Stomach (tissue), 4 donors: ENCODE results near the gene CNTNAP4.

Experiments used
- POLR2A ChIP-seq, 4 donors: fragments of 450-650 bp; IDR thresholded peaks; one replicate each; pipeline ENCODE4 v1.6.1; 2016; ENCODE audit warnings: antibody characterized with exemption in 4 of 4, control low read depth in 2 of 4, mild to moderate bottlenecking in 1 of 4, moderate library complexity in 1 of 4
- TF ChIP-seq, protein P1 (sequence below), 7 experiments: fragments of 450-650 bp in 4 of 7; fragments of 200-600 bp in 3 of 7; sonication (generic) in 3 of 7; IDR thresholded peaks; one replicate each; pipeline ENCODE4 v1.5.1; 2016 to 2019; ENCODE audit warnings: antibody characterized with exemption in 7 of 7, control low read depth in 2 of 7, mild to moderate bottlenecking in 1 of 7

DNA sequence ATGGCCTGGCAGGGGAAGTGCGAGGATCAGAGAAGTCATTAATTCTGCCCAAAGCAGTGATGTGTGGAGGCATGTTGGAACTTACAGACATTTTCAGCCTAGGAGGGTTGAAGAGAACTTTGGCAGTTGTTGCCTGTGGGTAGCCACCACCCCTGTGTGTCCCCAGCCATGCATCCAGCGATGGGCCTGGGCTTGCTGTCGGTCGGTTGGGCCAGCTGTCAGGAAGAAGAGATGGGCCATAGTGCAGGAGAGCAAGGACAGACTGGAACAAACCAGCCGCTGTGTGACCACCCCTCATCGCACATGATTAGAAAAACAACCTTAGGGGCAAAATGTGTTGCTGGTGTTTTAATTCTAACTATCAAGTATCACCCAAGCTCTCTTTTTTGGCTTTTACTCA, 173.7 kb downstream of the CNTNAP4 start:
- TF ChIP-seq, protein P1, sequence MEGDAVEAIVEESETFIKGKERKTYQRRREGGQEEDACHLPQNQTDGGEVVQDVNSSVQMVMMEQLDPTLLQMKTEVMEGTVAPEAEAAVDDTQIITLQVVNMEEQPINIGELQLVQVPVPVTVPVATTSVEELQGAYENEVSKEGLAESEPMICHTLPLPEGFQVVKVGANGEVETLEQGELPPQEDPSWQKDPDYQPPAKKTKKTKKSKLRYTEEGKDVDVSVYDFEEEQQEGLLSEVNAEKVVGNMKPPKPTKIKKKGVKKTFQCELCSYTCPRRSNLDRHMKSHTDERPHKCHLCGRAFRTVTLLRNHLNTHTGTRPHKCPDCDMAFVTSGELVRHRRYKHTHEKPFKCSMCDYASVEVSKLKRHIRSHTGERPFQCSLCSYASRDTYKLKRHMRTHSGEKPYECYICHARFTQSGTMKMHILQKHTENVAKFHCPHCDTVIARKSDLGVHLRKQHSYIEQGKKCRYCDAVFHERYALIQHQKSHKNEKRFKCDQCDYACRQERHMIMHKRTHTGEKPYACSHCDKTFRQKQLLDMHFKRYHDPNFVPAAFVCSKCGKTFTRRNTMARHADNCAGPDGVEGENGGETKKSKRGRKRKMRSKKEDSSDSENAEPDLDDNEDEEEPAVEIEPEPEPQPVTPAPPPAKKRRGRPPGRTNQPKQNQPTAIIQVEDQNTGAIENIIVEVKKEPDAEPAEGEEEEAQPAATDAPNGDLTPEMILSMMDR (IDR thresholded peaks at IDR 0.05): no peak
- no peak for TF ChIP-seq POLR2A (IDR thresholded peaks at IDR 0.05)
